GM19395 (cell line): ENCODE data around the gene OPCML.

ENCODE experiments used
- ATAC-seq: cut with Tn5 transposase; IDR thresholded peaks from one replicate; pipeline ENCODE4 v1.9.1; 2021; ENCODE audit warnings: mild to moderate bottlenecking, moderate library complexity; ENCODE audit not compliant: unreplicated experiment

Gene OPCML

GRCh38 chr11:133240908-133241655 is 291.2 kb downstream of the OPCML start:
- no peak for ATAC-seq

GRCh38 chr11:133239575-133239974 is 292.7 kb downstream of the OPCML start:
- no peak for ATAC-seq

GRCh38 chr11:133238495-133238894 is 293.8 kb downstream of the OPCML start:
- no peak for ATAC-seq

- no peak for ATAC-seq
These were observed 294.3 kb downstream of the OPCML start for GRCh38 chr11:133238027-133238426.

- ATAC-seq = no peak
These were observed 296.9 kb downstream of the OPCML start for GRCh38 chr11:133235381-133235780.

GRCh38 chr11:133234883-133235282 is 297.4 kb downstream of the OPCML start:
- no peak for ATAC-seq

DNA sequence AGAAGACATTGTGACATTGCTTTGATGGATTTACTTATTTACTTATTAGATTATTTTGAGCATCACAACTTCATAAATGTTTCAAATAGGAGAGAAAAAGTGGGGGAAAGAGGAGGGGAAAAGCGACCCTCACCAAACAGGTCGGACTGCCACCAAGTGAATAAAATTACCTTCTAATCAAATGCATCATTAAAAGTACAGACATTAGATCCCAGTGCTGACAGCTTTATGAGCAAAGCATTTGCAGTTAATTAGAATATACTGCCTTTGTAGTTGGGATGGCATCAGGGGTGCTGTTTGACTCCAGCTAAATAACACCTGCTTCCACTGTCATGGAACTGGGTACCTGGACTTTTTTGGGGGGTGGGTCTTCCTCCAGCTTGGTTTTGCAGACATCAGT is 299.6 kb downstream of the OPCML start:
- ATAC-seq = no peak

- no peak for ATAC-seq
These were observed 301.9 kb downstream of the OPCML start for GRCh38 chr11:133230431-133230830.

GRCh38 chr11:133228471-133229329 is 303.6 kb downstream of the OPCML start:
- no peak for ATAC-seq

DNA sequence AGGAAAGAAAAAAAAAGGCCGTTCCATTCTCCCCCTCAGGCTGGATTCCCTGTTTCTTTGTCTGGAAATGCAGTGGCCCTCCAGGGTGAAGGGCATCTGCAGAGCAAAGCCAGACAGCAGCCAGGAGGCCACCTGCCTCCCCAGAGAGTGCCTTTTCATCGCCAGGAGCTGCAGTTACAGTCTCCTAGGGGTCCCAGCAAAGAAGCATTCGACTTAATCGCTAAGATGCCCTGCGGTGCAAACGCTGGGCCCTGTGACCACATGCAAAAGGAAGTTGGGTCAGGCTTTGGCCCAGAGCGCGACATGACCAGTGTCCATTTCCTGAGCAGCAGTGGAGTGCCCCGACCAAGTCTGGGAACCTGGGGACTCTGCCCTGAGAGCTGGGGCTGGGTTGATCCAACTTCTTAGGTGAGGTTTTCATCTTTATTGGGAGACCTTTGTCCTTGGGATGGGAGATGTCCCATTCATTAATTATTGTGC is 304.6 kb downstream of the OPCML start:
- no peak for ATAC-seq

GRCh38 chr11:133224271-133224670 is 308.0 kb downstream of the OPCML start:
- ATAC-seq = no peak

GRCh38 chr11:133222425-133223330 is 309.6 kb downstream of the OPCML start:
- no peak for ATAC-seq

- no peak for ATAC-seq
These were observed 312.8 kb downstream of the OPCML start for GRCh38 chr11:133219543-133219942.

- ATAC-seq = no peak
These were observed 315.5 kb downstream of the OPCML start for GRCh38 chr11:133216813-133217212.

DNA sequence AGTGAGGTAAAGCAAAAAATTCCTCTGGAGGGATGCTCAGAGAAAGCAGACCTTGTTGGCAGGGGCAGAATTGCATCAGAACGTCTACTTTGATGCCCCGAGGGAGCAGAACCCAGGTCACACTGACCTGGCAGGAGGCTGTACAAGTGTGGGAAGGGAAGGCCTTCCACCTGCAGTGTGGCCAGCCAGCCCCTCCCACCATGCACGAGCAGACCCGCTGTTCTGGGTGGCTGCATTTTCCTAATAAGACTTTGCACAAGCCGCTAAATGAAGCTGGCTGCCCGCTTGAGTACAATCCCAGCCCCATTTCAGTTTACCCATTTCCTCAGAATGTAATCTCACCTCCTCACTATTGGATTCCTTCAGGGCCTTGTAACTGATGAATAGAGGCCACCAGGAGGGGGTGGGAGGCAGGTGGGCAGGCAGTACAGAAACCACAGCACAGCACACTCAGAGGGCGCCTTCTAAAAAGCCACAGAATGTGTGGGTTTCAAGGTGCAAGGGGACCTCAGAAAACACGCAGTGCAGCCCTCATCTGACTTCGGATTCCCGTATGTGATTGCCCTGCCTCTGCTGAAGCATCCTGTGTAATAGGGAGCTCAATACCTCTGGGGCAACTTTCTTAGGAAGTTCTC is 316.6 kb downstream of the OPCML start:
- no peak for ATAC-seq

GRCh38 chr11:133214646-133215045 is 317.7 kb downstream of the OPCML start:
- no peak for ATAC-seq

GRCh38 chr11:133212201-133212600 is 320.1 kb downstream of the OPCML start:
- ATAC-seq = no peak

DNA sequence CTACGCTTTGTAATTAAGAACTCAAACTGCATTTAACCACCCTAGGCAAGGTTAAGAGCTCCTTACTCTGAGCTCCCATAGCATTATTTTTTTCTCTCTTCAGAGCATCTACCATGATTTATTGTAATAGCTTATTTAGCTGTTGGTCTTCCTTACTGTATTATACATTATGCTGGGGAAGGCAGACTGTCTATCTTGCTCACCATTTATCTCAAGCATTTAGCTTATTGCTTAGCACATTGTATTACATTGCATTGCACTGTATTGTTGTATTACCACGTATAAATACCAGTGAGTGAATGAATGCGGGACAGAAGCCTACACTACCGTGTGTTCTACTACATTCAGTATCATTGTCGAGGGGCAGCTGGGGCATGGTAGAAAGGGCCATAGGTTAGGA is 324.3 kb downstream of the OPCML start:
- ATAC-seq = no peak

- ATAC-seq = no peak
These were observed 325.8 kb downstream of the OPCML start for GRCh38 chr11:133206313-133207005.

DNA sequence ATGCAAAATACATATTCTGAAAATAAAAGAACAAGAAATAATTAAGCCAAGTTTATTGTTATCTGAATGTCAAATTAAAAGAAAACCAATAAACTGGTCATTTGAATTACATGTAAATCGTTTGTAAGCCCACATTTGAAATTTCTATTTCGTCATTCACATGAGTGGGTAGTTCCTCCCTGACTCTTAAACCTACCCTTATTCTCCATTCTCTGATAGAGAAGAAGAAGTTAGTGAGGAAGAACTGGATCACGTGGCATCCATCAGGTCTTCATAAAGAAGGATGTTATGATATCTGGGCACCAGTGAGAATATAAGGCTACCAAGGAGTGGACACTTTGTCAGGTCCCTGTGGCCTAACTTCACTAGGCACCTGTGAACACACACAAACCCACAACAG is 328.1 kb downstream of the OPCML start:
- ATAC-seq = no peak
